Lung (tissue), 12 donors: Measurements from ENCODE around the gene TBC1D1. TPM values are rescaled to one million over a fixed set of nuclear protein-coding genes. Genes with fewer than 3 reads are reported as not detected.

Source experiments
- ATAC-seq: fragments of 200-7000 bp; cut with Tn5 transposase; one replicate; pipeline ENCODE4 v1.9.1; 2020; ENCODE audit warnings: moderate number of reproducible peaks; ENCODE audit not compliant: insufficient read depth, low FRiP score
- DNase-seq, 3 donors: peaks; one replicate each; pipeline ENCODE4 v3.0.0-alpha.2; 2013 to 2017
- H3K27ac ChIP-seq, 2 donors: one replicate each; pipeline ENCODE4 v1.5.1; 2013; ENCODE audit warnings: mild to moderate bottlenecking in 2 of 2, moderate library complexity in 2 of 2, control low read depth in 1 of 2, inconsistent platforms in 1 of 2, low read depth in 1 of 2, low read length in 1 of 2
- H3K27me3 ChIP-seq, 3 donors: one replicate each; pipeline ENCODE4 v1.5.1; 2013; ENCODE audit warnings: low read length in 2 of 3; ENCODE audit not compliant: control insufficient read depth in 3 of 3, insufficient read depth in 3 of 3
- H3K36me3 ChIP-seq, 4 donors: one replicate each; pipeline ENCODE4 v1.5.1; 2013; ENCODE audit warnings: low read length in 4 of 4, mild to moderate bottlenecking in 1 of 4, moderate library complexity in 1 of 4; ENCODE audit not compliant: control insufficient read depth in 4 of 4, insufficient read depth in 4 of 4
- H3K4me1 ChIP-seq, 5 donors: one replicate each; pipeline ENCODE4 v1.5.1; 2013; ENCODE audit warnings: low read length in 5 of 5, mild to moderate bottlenecking in 2 of 5, moderate library complexity in 1 of 5; ENCODE audit not compliant: control insufficient read depth in 5 of 5, insufficient read depth in 5 of 5
- H3K4me3 ChIP-seq: one replicate; pipeline ENCODE4 v1.5.1; 2013; ENCODE audit warnings: mild to moderate bottlenecking, control low read depth, moderate library complexity
- H3K9ac ChIP-seq, 2 donors: one replicate each; pipeline ENCODE4 v1.5.1; 2013; ENCODE audit warnings: low read length in 2 of 2, control low read depth in 1 of 2; ENCODE audit not compliant: insufficient read depth in 1 of 2
- H3K9me3 ChIP-seq, 4 donors: one replicate each; pipeline ENCODE4 v1.5.1; 2013; ENCODE audit warnings: low read length in 3 of 4, mild to moderate bottlenecking in 1 of 4, moderate library complexity in 1 of 4; ENCODE audit not compliant: control insufficient read depth in 4 of 4, insufficient read depth in 3 of 4
- WGBS, 2 donors: extraction: QIAGEN DNeasy Blood & Tissue Kit; methylation state at CpG; one replicate each; pipeline ENCODE4 v1.1.7; 2013; 5-methylcytosine and 5-hydroxymethylcytosine counted together
- polyA plus RNA-seq, 2 donors: library from polyadenylated mRNA; stranded (reverse); fragments of 200-250 nt; gene quantifications; one replicate each; pipeline ENCODE4 v1.2.1, GENCODE V29; 2013
- total RNA-seq, 2 donors: library from RNA; depleted of rRNA in 1 of 2; stranded (reverse); fragments of >200 nt in 1 of 2; gene quantifications; one replicate each; pipeline ENCODE4 v1.2.1, GENCODE V29; 2014 to 2021
- TF ChIP-seq, protein P1 (sequence below): IDR thresholded peaks from 2 replicates; pipeline ENCODE4 v1.5.1; 2012; ENCODE audit warnings: mild to moderate bottlenecking; ENCODE audit errors: control extremely low read depth, extremely low read depth
- donor health status: control.
- donor health status: control.
- donor health status: Bipolar disorder and iron deficiency.
- donor health status: healthy.
- donor health status: DM: yes; HTN: yes; CAD: no.

The TBC1D1 gene
- total and polyA plus RNA-seq, 4 donors: 23.6 to 71.1 (median 43.9) TPM

GRCh38 chr4:37867102-37867501, 23.8 kb upstream of the TBC1D1 start:
- Histone ChIP-seq H3K4me1 (peaks cover 0 to 5% (median 2%) of the 10 kb centered on the region in 5 donors), H3K27me3 (no peaks in the 10 kb centered on the region), H3K27ac (no peak overlapping the region), H3K9me3 (no peaks in the 10 kb centered on the region), H3K9ac (no peak overlapping the region), H3K36me3 (peaks cover 0 to 6% (median 0%) of the 10 kb centered on the region in 4 donors), H3K4me3 (no peak overlapping the region)
- TF ChIP-seq, protein P1, sequence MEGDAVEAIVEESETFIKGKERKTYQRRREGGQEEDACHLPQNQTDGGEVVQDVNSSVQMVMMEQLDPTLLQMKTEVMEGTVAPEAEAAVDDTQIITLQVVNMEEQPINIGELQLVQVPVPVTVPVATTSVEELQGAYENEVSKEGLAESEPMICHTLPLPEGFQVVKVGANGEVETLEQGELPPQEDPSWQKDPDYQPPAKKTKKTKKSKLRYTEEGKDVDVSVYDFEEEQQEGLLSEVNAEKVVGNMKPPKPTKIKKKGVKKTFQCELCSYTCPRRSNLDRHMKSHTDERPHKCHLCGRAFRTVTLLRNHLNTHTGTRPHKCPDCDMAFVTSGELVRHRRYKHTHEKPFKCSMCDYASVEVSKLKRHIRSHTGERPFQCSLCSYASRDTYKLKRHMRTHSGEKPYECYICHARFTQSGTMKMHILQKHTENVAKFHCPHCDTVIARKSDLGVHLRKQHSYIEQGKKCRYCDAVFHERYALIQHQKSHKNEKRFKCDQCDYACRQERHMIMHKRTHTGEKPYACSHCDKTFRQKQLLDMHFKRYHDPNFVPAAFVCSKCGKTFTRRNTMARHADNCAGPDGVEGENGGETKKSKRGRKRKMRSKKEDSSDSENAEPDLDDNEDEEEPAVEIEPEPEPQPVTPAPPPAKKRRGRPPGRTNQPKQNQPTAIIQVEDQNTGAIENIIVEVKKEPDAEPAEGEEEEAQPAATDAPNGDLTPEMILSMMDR: no peak
- WGBS, 2 donors: 97% methylated on average over 3 of the region's 3 CpGs
- ATAC-seq: no peak
- no peak for DNase-seq

DNA sequence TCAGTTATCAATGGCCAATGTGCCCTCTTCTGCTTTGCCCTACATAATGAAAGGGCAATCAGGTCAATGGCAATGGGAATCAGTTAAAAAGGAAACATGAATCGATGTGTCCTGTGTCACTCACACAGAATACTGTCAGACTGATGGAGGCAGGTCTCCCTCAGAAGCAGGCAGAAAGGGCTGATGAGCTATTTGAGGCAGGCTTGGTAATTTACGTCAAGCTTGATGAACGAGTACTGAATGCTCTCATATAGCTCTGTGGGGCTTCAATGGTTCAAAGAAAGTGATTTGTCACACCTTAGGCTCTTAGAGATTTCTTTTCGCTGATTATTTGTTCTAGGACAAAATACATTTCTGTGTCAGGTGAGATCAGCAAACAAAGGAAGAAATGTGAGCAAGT, 22.6 kb upstream of the TBC1D1 start:
- Histone ChIP-seq H3K9me3 (no peaks in the 10 kb centered on the region), H3K4me3 (no peak overlapping the region), H3K36me3 (peaks cover 0 to 6% (median 0%) of the 10 kb centered on the region in 4 donors), H3K27ac (no peak overlapping the region), H3K9ac (no peak overlapping the region), H3K27me3 (no peaks in the 10 kb centered on the region), H3K4me1 (peaks cover 0 to 2% (median under 1%) of the 10 kb centered on the region in 5 donors)
- WGBS, 2 donors: 92 to 96% methylated on average over 4 of the region's 4 CpGs
- TF ChIP-seq, protein P1: no peak
- DNase-seq (no peak), ATAC-seq (no peak)

GRCh38 chr4:37872310-37872988, 18.4 kb upstream of the TBC1D1 start:
- WGBS, 2 donors: 82 to 91% methylated on average over 1 of the region's 1 CpG
- Histone ChIP-seq H3K9ac (no peak overlapping the region), H3K4me1 (peaks cover 0 to 2% (median 0%) of the 10 kb centered on the region in 5 donors), H3K27ac (no peak overlapping the region), H3K4me3 (no peak overlapping the region), H3K9me3 (no peaks in the 10 kb centered on the region), H3K27me3 (no peaks in the 10 kb centered on the region), H3K36me3 (peaks cover 0 to 4% (median 0%) of the 10 kb centered on the region in 4 donors)
- ATAC-seq (no peak), DNase-seq (no peak)
- TF ChIP-seq, protein P1: no peak

GRCh38 chr4:37873386-37873785, 17.5 kb upstream of the TBC1D1 start:
- WGBS, 2 donors: 71 to 80% methylated on average over 1 of the region's 1 CpG
- ATAC-seq: peak; percentile 83

More at GRCh38 chr4:37873386-37873785, 17.5 kb upstream of the TBC1D1 start:
- H3K36me3 ChIP-seq: peaks cover 0 to 2% (median 0%) of the 10 kb centered on the region in 4 donors
- no peak overlapping the region for H3K4me3 ChIP-seq
- TF ChIP-seq, protein P1: no peak
- H3K27ac ChIP-seq: peak overlapping the region in 1 of 2 donors; percentile 33
- H3K9me3 ChIP-seq: no peaks in the 10 kb centered on the region
- H3K9ac ChIP-seq: no peak overlapping the region
- no peaks in the 10 kb centered on the region for H3K27me3 ChIP-seq
- DNase-seq: no peak
- peaks cover 0 to 2% (median 0%) of the 10 kb centered on the region in 5 donors for H3K4me1 ChIP-seq
